ENCODE data around the gene LPGAT1.
"Not testable (repeated sequence)": the region's sequence is repeated elsewhere in the genome, so short reads cannot be mapped to it uniquely, and the experiment has no call there.

The LPGAT1 gene

GRCh38 chr1:211704543-211704942, 126.0 kb downstream of the LPGAT1 start:
- no peak for DNase-seq (ENCODE audit: low read depth)

GRCh38 chr1:211703812-211704537, 126.6 kb downstream of the LPGAT1 start:
- DNase-seq (ENCODE audit: low read depth) = no peak

- DNase-seq (ENCODE audit: low read depth) = no peak
Observed at GRCh38 chr1:211701733-211702132, 128.8 kb downstream of the LPGAT1 start.

GRCh38 chr1:211699059-211699458, 131.5 kb downstream of the LPGAT1 start:
- DNase-seq (ENCODE audit: low read depth) = no peak

GRCh38 chr1:211698161-211699026, 132.2 kb downstream of the LPGAT1 start:
- DNase-seq (ENCODE audit: low read depth) = peak; percentile 63

GRCh38 chr1:211697356-211697755, 133.2 kb downstream of the LPGAT1 start:
- DNase-seq (ENCODE audit: low read depth) = no peak

- DNase-seq (ENCODE audit: low read depth) = no peak
Observed at GRCh38 chr1:211695135-211695816, 135.3 kb downstream of the LPGAT1 start.

GRCh38 chr1:211693911-211694310, 136.7 kb downstream of the LPGAT1 start:
- not testable (repeated sequence) for DNase-seq (ENCODE audit: low read depth)

All from activated T-helper 1 cell treated with Interleukin-2 at 50 U/mL for 16 hours (primary cell).